Uterus (tissue), 4 donors: ENCODE measurements around the gene ALG12. TPM values are rescaled to one million over a fixed set of nuclear protein-coding genes. Genes with fewer than 3 reads are reported as not detected.

Source experiments
- DNase-seq, 2 donors: peaks; one replicate each; pipeline ENCODE4 v3.0.0-alpha.2; 2019 to 2020
- H3K27ac ChIP-seq, 2 donors: fragments of 200-600 bp; sonication (generic); 1 replicate in 1 of 2; 2 replicates in 1 of 2; pipeline ENCODE4 v1.5.1; 2016 to 2018
- H3K27me3 ChIP-seq, 2 donors: fragments of 200-600 bp; sonication (generic); one replicate each; pipeline ENCODE4 v1.5.1; 2018 to 2019; ENCODE audit warnings: control low read depth in 1 of 2
- H3K36me3 ChIP-seq, 2 donors: fragments of 200-600 bp; sonication (generic); one replicate each; pipeline ENCODE4 v1.5.1; 2019; ENCODE audit warnings: control low read depth in 1 of 2
- H3K4me1 ChIP-seq, 2 donors: fragments of 200-600 bp; sonication (generic); one replicate each; pipeline ENCODE4 v1.5.1; 2018 to 2019; ENCODE audit warnings: control low read depth in 1 of 2
- H3K4me3 ChIP-seq, 2 donors: fragments of 200-600 bp; sonication (generic); 1 replicate in 1 of 2; 2 replicates in 1 of 2; pipeline ENCODE4 v1.5.1; 2018 to 2019; ENCODE audit warnings: mild to moderate bottlenecking in 1 of 2
- H3K9me3 ChIP-seq, 2 donors: fragments of 200-600 bp; sonication (generic); one replicate each; pipeline ENCODE4 v1.5.1; 2019; ENCODE audit warnings: control low read depth in 1 of 2
- POLR2A ChIP-seq, 2 donors: fragments of 450-650 bp; IDR thresholded peaks; one replicate each; pipeline ENCODE4 v1.6.1; 2016; ENCODE audit warnings: antibody characterized with exemption in 2 of 2, mild to moderate bottlenecking in 1 of 2, moderate library complexity in 1 of 2
- intact Hi-C: fragments of 100-400 bp; cut with DNase I; formaldehyde crosslinking; loops from one replicate; pipeline ENCODE4 v1.15.1; 2023; ENCODE audit warnings: low total_unique reads
- total RNA-seq, 4 donors: library from RNA; depleted of rRNA in 3 of 4; stranded (reverse); fragments of >200 nt in 3 of 4; gene quantifications; one replicate each; pipeline versions ENCODE4 v1.1.0 to v1.2.4, GENCODE V29; 2014 to 2023
- TF ChIP-seq, protein P1 (sequence below), 4 experiments: fragments of 200-600 bp in 2 of 4; fragments of 450-650 bp in 2 of 4; sonication (generic) in 2 of 4; IDR thresholded peaks; one replicate each; pipeline ENCODE4 v1.5.1; 2016 to 2019; ENCODE audit warnings: antibody characterized with exemption in 4 of 4, mild to moderate bottlenecking in 2 of 4, moderate library complexity in 1 of 4
- donor health status: DM: yes; HTN: yes; CAD: no.

ALG12 gene
- total RNA-seq, 4 donors from 2014 or later = 11.8 to 22.5 (median 18.3) TPM

DNA sequence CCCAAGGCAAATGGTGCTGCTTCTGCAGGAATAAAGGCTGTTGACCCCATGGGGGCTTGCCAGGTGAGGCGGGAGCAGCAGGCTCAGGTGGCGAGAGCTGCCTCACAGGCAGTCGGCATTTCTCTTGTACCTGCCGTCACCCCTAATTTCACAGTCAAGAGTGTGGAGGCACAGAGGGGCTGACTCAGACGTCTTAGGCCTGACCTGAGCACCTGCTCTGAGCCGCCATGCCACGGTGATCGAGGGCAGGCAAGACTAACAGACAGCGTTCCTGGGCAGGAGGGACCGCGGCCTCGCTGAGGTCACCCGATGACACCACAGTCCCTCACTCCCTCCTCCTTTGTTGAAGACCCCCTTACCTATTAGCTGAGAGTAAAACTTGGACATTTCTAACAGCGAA is 5.2 kb downstream of the ALG12 start:
- no peak overlapping the region for H3K27ac ChIP-seq
- no peak overlapping the region for H3K4me3 ChIP-seq
- no peak for DNase-seq
- TF ChIP-seq, protein P1, sequence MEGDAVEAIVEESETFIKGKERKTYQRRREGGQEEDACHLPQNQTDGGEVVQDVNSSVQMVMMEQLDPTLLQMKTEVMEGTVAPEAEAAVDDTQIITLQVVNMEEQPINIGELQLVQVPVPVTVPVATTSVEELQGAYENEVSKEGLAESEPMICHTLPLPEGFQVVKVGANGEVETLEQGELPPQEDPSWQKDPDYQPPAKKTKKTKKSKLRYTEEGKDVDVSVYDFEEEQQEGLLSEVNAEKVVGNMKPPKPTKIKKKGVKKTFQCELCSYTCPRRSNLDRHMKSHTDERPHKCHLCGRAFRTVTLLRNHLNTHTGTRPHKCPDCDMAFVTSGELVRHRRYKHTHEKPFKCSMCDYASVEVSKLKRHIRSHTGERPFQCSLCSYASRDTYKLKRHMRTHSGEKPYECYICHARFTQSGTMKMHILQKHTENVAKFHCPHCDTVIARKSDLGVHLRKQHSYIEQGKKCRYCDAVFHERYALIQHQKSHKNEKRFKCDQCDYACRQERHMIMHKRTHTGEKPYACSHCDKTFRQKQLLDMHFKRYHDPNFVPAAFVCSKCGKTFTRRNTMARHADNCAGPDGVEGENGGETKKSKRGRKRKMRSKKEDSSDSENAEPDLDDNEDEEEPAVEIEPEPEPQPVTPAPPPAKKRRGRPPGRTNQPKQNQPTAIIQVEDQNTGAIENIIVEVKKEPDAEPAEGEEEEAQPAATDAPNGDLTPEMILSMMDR (IDR thresholded peaks at IDR 0.05) = no peak
- no peak for TF ChIP-seq POLR2A (IDR thresholded peaks at IDR 0.05)
- intact Hi-C loops = no loop called here
- no peaks in the 10 kb centered on the region for H3K36me3 ChIP-seq
- no peaks in the 10 kb centered on the region for H3K9me3 ChIP-seq
- no peaks in the 10 kb centered on the region for H3K27me3 ChIP-seq
- peaks cover 0 to 9% of the 10 kb centered on the region in 2 donors for H3K4me1 ChIP-seq

DNA sequence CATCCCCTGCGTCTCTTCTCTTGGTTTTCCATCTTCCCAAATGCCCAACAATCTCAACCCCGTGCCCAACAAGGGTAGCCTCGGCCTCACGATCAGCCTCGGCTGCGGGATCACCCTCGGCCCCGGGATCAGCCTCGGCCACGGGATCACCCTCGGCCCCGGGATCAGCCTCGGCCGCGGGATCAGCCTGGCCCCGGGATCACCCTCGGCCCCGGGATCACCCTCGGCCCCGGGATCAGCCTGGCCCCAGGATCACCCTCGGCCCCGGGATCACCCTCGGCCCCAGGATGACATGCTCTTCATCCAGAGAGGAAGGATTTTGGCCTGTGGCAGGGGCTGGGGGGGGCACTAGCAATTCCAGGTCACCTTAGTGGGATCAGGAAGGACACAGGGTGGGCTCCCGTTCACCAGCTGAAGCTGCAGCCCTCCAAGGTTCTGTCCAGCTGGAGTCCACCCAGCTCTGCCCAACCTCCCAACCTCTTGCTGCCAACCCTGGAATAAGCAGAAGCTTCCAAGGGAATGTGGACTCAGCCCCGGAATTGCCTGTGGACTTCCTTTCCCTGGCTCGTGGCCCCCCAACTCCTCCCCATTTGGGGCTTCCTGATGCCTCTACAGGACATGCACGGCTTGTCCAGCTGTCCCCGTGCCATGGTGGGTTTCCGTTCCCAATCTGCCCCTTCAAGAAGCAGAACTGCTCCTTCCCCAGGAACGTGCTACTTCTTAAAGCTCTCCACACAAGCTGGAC is 6.2 kb downstream of the ALG12 start:
- DNase-seq = no peak
- Histone ChIP-seq H3K36me3 (no peaks in the 10 kb centered on the region), H3K9me3 (no peaks in the 10 kb centered on the region), H3K27me3 (no peaks in the 10 kb centered on the region), H3K27ac (no peak overlapping the region), H3K4me1 (peaks cover 0 to 4% of the 10 kb centered on the region in 2 donors), H3K4me3 (no peak overlapping the region)
- TF ChIP-seq, protein P1 (IDR thresholded peaks at IDR 0.05) = no peak
- TF ChIP-seq POLR2A (IDR thresholded peaks at IDR 0.05) = no peak
- intact Hi-C loops = no loop called here

DNA sequence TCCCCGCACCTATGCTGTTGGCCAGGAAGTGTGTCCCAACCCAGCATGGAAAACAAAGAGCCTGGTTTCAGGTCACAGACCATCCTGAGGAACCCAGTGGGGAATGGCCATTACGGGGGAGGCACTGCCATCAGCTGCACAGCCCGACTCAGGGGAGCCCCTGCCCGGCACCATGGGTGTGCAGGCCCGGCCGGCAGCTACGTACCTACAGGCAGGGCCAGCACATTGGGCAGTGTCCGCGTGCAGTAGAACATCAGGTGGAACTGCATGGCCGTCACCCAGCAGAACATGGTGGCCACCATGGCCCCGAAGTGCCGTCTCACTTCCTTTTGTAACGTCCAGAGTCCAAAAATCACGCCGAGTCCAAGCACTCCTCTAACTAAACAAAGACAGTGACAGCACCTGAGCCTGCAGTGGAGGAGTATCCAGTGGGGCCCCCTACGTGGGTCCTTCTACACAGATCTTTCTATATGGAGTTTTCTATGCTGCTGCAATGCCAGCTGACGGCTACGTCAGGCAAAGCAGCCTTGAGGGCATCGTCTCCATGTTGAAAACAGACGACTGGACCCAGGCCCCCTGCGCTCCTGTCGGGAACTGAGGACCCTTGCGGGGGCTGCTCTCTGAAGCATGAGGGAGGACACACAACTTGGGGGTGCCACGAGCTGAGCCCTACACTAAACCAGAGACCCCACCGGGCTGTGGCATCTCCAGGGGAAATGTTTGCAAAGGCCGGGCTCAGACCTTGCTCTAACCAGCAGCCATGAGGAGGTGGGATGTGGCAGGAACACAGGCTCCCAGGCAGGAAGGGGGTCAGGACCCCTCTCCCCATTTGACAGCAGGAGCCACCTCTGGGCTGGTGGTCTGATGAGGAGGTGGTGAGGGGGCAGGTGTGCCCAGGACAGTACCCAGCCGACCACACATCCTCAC is 7.7 kb downstream of the ALG12 start:
- H3K27ac ChIP-seq = no peak overlapping the region
- H3K4me3 ChIP-seq = no peak overlapping the region
- H3K36me3 ChIP-seq = no peaks in the 10 kb centered on the region
- TF ChIP-seq, protein P1 (IDR thresholded peaks at IDR 0.05) = no peak
- no peak for TF ChIP-seq POLR2A (IDR thresholded peaks at IDR 0.05)
- no peaks in the 10 kb centered on the region for H3K9me3 ChIP-seq
- H3K4me1 ChIP-seq = no peaks in the 10 kb centered on the region
- no peaks in the 10 kb centered on the region for H3K27me3 ChIP-seq
- no peak for DNase-seq
- intact Hi-C loops = no loop called here

DNA sequence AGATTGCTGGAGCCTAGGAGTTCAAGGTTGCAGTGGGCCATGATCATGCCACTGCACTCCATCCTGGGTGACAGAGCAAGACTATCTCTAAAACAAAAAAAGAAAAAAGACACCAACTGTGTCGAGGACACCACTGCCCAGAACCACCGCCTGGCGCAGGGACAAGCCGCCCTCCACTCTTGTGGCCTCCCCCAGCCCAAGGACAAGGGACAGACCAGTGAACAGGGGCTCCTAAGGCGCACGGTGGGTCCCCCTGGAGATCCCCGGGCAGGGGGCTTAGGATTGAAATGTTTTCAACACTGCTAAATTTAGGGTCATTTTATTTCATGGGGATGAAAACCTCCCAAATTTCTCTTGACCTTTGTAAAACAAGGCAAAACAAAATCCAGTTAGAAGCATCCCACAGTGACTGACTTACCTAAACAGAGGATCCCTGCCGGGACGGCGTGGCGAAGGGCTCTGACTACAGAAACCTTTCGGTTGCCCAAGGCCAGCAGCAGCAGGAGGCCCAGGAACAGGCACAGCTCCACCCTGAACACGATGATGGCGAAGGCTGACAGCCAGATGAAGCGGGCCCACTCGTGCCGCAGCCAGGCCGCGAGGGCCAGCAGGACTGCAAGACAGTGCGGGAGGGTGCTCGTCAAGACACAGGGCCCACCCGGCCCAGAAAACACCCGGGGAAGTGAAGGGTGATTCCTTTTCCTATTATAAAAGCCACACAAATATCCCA is 8.6 kb downstream of the ALG12 start:
- Histone ChIP-seq H3K4me1 (no peaks in the 10 kb centered on the region), H3K9me3 (no peaks in the 10 kb centered on the region), H3K27ac (no peak overlapping the region), H3K36me3 (no peaks in the 10 kb centered on the region), H3K27me3 (no peaks in the 10 kb centered on the region), H3K4me3 (no peak overlapping the region)
- no peak for TF ChIP-seq POLR2A (IDR thresholded peaks at IDR 0.05)
- intact Hi-C loops = no loop called here
- no peak for DNase-seq

DNA sequence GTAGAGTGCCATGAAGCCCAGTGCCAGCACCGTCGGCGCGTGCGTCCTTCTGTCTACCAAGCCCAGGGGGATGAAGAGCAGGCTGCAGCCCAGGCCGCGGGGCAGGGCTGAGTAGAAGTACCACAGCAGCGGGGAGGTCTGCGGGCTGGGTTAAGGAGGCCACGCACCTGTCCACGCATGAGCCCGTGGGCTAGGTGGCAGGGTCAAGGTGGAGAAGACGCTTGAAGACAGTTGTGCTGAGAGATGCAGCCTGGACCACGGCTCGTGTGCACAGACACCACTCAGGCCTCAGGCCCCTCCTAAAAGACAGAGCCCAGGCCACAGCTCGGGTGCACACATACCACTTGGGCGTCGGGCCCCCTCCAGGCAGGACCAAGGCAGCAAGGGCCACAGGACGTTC is 10.4 kb downstream of the ALG12 start:
- TF ChIP-seq, protein P1 (IDR thresholded peaks at IDR 0.05) = no peak
- TF ChIP-seq POLR2A (IDR thresholded peaks at IDR 0.05) = no peak
- H3K9me3 ChIP-seq = no peaks in the 10 kb centered on the region
- intact Hi-C loops = no loop called here
- DNase-seq = no peak
- H3K4me3 ChIP-seq = no peak overlapping the region
- no peaks in the 10 kb centered on the region for H3K27me3 ChIP-seq
- H3K36me3 ChIP-seq = no peaks in the 10 kb centered on the region
- H3K27ac ChIP-seq = no peak overlapping the region
- no peaks in the 10 kb centered on the region for H3K4me1 ChIP-seq
